ENCODE measurements around the gene DHRS13.

GRCh38 chr17:28941251-28941650 is 38.4 kb upstream of the DHRS13 start:
- TF ChIP-seq, protein P1, sequence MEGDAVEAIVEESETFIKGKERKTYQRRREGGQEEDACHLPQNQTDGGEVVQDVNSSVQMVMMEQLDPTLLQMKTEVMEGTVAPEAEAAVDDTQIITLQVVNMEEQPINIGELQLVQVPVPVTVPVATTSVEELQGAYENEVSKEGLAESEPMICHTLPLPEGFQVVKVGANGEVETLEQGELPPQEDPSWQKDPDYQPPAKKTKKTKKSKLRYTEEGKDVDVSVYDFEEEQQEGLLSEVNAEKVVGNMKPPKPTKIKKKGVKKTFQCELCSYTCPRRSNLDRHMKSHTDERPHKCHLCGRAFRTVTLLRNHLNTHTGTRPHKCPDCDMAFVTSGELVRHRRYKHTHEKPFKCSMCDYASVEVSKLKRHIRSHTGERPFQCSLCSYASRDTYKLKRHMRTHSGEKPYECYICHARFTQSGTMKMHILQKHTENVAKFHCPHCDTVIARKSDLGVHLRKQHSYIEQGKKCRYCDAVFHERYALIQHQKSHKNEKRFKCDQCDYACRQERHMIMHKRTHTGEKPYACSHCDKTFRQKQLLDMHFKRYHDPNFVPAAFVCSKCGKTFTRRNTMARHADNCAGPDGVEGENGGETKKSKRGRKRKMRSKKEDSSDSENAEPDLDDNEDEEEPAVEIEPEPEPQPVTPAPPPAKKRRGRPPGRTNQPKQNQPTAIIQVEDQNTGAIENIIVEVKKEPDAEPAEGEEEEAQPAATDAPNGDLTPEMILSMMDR (IDR thresholded peaks at IDR 0.05): no peak
- no peak for TF ChIP-seq POLR2A (IDR thresholded peaks at IDR 0.05)
